Right atrium auricular region (tissue), 2 donors: ENCODE measurements around the gene IFT27. TPM values are rescaled to one million over a fixed set of nuclear protein-coding genes. Genes with fewer than 3 reads are reported as not detected.

ENCODE experiments used
- DNase-seq: peaks from one replicate; pipeline ENCODE4 v3.0.0-alpha.2; 2019; ENCODE audit warnings: low spot score
- H3K27ac ChIP-seq, 2 donors: fragments of 200-600 bp; sonication (generic); 1 replicate in 1 of 2; 2 replicates in 1 of 2; pipeline ENCODE4 v1.5.1; 2016 to 2019
- H3K27me3 ChIP-seq, 2 donors: fragments of 200-600 bp; sonication (generic); one replicate each; pipeline versions ENCODE4 v1.5.1 to v1.6.0; 2017 to 2019
- H3K36me3 ChIP-seq: fragments of 200-600 bp; sonication (generic); one replicate; pipeline ENCODE4 v1.5.1; 2016
- H3K4me1 ChIP-seq, 2 donors: fragments of 200-600 bp; sonication (generic); one replicate each; pipeline versions ENCODE4 v1.5.1 to v1.6.0; 2017 to 2019
- H3K4me3 ChIP-seq, 2 donors: fragments of 200-600 bp; sonication (generic); 1 replicate in 1 of 2; 2 replicates in 1 of 2; pipeline ENCODE4 v1.5.1; 2017 to 2019; ENCODE audit warnings: mild to moderate bottlenecking in 1 of 2, moderate library complexity in 1 of 2
- H3K9me3 ChIP-seq, 2 donors: fragments of 200-600 bp; sonication (generic); one replicate each; pipeline ENCODE4 v1.5.1; 2019
- total RNA-seq, 2 donors: library from RNA; depleted of rRNA; stranded (reverse); fragments of >200 nt; gene quantifications; one replicate each; pipeline ENCODE4 v1.1.0, GENCODE V29; 2016
- TF ChIP-seq, protein P1 (sequence below), 2 donors: fragments of 200-600 bp; sonication (generic); IDR thresholded peaks; one replicate each; pipeline ENCODE4 v1.5.1; 2019; ENCODE audit warnings: antibody characterized with exemption in 2 of 2

Gene IFT27
- total RNA-seq, 2 donors from 2014 or later = 15.6 to 16.8 TPM

DNA sequence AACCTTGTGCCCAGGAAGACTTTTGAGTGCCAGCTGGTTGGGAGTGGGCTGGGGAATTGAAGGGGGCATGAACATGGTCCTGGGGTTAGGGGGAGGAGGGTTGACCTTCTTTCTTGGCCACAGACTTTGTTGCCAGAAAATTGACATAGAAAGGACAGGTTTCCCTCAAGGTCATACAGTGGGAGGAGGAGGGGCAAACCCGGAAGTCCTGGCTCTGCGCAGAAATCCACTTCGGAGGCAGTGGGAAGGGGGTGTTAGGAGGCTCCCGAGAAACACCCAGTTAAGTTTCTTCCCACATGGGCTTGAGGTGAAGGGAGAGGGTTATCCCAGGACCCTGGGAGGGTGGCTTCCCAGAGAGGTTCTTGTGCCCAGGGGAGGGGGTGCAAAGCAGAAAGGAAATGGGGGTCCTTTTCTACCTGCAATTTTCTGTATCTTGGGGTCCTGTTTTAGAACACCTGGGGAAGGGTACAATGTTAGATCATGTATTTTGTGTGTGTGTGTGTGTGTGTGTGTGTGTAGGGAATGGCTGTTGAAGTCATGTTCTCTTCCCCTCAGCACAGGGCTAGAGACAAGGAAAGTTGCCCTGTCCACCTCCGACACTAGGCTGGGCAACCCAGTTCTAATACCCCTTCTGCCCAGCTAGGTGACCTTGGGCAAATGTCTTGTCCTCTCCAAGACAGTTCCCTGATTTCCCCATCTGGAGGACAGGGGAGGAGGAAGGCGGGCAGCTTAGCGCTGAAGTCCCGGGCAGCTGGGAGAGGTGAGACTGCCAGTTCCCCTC is 39.8 kb upstream of the IFT27 start:
- no peaks in the 10 kb centered on the region for H3K9me3 ChIP-seq
- H3K27ac ChIP-seq = no peak overlapping the region
- TF ChIP-seq, protein P1, sequence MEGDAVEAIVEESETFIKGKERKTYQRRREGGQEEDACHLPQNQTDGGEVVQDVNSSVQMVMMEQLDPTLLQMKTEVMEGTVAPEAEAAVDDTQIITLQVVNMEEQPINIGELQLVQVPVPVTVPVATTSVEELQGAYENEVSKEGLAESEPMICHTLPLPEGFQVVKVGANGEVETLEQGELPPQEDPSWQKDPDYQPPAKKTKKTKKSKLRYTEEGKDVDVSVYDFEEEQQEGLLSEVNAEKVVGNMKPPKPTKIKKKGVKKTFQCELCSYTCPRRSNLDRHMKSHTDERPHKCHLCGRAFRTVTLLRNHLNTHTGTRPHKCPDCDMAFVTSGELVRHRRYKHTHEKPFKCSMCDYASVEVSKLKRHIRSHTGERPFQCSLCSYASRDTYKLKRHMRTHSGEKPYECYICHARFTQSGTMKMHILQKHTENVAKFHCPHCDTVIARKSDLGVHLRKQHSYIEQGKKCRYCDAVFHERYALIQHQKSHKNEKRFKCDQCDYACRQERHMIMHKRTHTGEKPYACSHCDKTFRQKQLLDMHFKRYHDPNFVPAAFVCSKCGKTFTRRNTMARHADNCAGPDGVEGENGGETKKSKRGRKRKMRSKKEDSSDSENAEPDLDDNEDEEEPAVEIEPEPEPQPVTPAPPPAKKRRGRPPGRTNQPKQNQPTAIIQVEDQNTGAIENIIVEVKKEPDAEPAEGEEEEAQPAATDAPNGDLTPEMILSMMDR (IDR thresholded peaks at IDR 0.05) = no peak
- DNase-seq = no peak
- H3K4me3 ChIP-seq = no peak overlapping the region
- peaks cover 12 to 21% of the 10 kb centered on the region in 2 donors for H3K27me3 ChIP-seq
- H3K4me1 ChIP-seq = peaks cover 0 to 16% of the 10 kb centered on the region in 2 donors
- no peaks in the 10 kb centered on the region for H3K36me3 ChIP-seq

DNA sequence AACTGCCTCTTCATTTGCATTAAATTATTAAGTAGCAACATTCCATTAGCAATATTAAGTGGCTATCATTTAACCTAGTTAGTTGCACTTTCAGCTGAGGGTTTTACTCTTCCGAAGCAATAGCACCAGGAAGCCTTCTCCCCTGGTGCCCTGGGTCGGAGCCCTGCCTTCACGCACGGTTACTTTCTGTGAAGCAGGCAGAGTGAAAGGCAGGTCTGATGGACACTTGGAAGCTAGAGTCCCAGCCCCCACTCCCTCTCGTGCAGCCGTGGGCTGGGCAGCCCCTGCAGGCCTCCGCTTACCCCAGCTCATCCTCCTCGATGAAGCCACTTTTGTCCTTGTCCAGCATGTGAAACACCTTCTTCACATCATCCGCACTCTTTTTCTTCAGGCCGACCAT is 38.9 kb upstream of the IFT27 start:
- H3K27me3 ChIP-seq = peaks cover 12 to 21% of the 10 kb centered on the region in 2 donors
- H3K9me3 ChIP-seq = no peaks in the 10 kb centered on the region
- TF ChIP-seq, protein P1 (IDR thresholded peaks at IDR 0.05) = no peak
- no peak overlapping the region for H3K27ac ChIP-seq
- no peak for DNase-seq
- H3K4me1 ChIP-seq = peaks cover 0 to 16% of the 10 kb centered on the region in 2 donors
- H3K4me3 ChIP-seq = no peak overlapping the region
- H3K36me3 ChIP-seq = no peaks in the 10 kb centered on the region

DNA sequence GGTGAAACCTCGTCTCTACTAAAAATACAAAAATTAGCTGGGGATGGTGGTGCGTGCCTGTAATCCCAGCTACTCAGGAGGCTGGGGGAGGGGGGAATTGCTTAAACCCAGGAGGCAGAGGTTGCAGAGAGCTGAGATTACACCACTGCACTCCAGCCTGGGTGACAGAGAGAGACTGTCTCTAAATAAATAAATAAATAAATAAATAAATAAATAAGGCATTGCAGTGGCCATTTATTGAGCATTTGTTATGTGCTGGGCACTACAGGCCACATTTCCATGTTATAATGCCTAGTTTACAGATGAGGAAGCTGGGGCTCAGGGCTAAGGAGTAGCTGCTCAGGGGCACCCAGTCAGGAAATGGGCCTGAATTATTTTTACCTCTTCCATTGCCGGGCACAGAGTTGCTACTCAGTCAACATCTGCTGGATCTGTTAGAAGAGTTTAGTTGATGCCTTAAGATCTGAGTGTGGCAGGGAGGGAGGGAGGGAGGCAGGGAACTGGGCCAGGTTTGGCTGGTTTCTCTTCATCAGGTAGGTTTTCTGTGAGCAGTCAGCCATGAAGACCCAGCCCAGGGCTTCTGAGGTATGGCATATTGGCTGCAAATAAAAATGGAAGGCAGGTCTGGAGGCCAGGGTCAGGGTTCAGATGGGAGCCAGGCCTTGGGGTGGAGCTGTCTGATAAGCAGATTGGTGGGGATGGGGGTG is 35.3 kb upstream of the IFT27 start:
- Histone ChIP-seq H3K27ac (no peak overlapping the region), H3K4me3 (no peak overlapping the region), H3K4me1 (peaks cover 0 to 3% of the 10 kb centered on the region in 2 donors), H3K27me3 (peaks cover under 1 to 2% of the 10 kb centered on the region in 2 donors), H3K36me3 (no peaks in the 10 kb centered on the region), H3K9me3 (no peaks in the 10 kb centered on the region)
- no peak for DNase-seq
- TF ChIP-seq, protein P1 (IDR thresholded peaks at IDR 0.05) = no peak

DNA sequence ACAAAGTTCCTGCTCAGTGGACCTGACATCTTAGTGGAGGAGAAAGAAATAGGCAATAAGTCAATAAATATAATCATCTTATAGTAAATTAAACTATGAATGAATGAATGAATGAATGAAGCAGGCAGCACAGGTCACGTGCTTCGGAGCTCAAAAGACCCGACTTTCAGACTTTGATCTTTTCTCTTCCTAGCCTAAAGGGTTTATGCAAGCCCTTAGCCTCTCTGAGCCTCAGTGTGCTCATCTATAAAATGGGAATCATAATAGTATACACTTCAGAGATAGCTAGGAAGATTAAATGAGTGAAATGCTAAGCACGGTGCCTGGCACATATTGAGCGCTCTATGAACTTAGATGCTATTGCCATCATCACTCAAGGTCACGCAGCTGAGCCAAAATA is 33.4 kb upstream of the IFT27 start:
- Histone ChIP-seq H3K4me3 (no peak overlapping the region), H3K36me3 (no peaks in the 10 kb centered on the region), H3K4me1 (no peaks in the 10 kb centered on the region), H3K27me3 (no peaks in the 10 kb centered on the region), H3K9me3 (no peaks in the 10 kb centered on the region), H3K27ac (no peak overlapping the region)
- no peak for DNase-seq
- TF ChIP-seq, protein P1 (IDR thresholded peaks at IDR 0.05) = no peak

DNA sequence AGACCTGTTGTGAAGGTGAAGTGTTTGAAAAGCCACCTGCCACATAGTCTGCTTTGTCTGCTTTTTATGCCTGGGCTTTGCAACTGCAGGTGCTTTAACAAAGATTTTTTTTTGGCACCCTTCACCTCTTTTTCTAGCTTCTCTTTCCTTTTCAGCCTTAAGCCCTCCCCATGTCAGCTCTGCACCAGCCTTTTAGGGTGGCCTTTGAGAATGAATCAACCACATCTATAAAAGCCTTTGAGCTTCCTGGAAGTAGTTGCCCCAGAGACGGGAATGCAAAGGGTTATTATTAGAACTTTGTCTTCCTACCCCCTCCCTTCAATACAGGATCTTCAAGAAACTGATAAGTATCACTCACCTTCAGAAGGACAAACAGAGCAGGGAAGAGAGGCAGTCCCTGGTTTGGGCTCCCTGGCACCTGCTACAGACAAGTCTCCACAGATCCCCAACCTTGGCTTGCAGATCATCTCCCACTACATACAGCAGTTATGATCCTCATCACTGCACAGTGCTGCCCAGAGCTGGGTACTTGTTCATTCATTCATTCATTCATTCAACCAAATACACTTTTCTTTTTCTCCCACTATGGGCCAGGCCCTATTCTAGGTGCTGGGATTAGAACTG is 32.9 kb upstream of the IFT27 start:
- no peaks in the 10 kb centered on the region for H3K27me3 ChIP-seq
- no peaks in the 10 kb centered on the region for H3K4me1 ChIP-seq
- H3K27ac ChIP-seq = no peak overlapping the region
- no peaks in the 10 kb centered on the region for H3K36me3 ChIP-seq
- DNase-seq = no peak
- H3K4me3 ChIP-seq = no peak overlapping the region
- no peaks in the 10 kb centered on the region for H3K9me3 ChIP-seq
- TF ChIP-seq, protein P1 (IDR thresholded peaks at IDR 0.05) = no peak
